ENCODE results near the gene PBXIP1. TPM values are rescaled to one million over a fixed set of nuclear protein-coding genes. Genes with fewer than 3 reads are reported as not detected.

The PBXIP1 gene
- total and polyA plus RNA-seq, 2 of the 13 experiments (the other 11 are each of a cell fraction or from before 2014, with no cell fraction given) = 16.3 to 31.9 TPM

DNA sequence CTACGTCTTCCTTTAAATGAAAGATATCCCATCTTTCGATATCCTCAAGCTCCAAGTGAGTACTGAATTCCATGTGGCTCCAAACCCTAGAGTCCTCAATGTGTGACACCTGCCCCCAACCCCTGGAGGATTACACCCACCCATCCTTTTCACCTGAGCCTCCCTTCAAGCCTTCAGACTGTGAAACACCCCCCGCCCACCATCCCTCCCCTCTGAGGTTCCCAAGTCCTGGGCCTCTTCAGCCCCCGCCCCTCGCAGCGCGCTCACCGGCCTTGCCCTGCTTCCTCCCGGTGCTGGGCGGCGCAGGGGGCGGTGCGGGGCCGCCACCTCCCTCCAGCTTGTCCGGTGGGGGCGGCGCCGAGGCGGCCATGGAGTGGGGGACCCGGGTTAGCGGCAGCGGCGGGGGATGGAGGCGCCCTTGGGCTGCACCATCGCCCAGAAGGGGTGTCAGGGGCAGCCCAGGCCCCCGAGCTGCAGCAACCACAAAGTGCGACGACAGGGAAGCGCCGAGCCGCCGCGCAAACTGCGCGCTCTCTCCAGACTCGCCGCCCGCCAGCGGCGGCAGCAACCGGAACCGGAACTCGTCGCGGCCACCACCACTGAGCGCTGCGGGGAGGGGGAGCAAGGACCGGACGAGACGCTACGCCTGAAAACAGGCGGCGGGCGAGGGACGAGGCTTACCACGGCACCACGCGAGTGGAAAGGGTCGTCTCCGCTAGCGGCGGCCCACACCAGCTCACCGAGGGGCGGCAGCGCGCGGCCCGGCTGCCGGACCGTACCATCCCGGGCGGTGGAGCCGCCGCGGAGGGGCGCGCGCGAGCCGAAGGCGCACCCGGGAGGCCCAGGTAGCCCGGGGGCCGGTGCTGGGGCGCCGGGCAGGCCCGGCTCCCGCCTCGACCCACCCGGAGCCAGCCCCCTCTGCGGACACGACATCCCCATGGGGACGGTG, 5.6 kb upstream of the PBXIP1 start, which contains the start of gene PYGO2 (continued):
- no peak; the same call in 1 of the 2 replicates for TF ChIP-seq ZNF629 (CRISPR knock-in tag; conservative IDR thresholded peaks at IDR 0.05)
- TF ChIP-seq SP5 (CRISPR knock-in tag; IDR thresholded peaks at IDR 0.05; ENCODE audit: borderline replicate concordance, low read depth) = peak; percentile 93
- peak; percentile 60; the same call in 1 of the 2 replicates for TF ChIP-seq SNAPC2 (CRISPR knock-in tag; IDR thresholded peaks at IDR 0.05)
- no peak for TF ChIP-seq IKZF1 (IDR thresholded peaks at IDR 0.05)
- TF ChIP-seq, protein P1, sequence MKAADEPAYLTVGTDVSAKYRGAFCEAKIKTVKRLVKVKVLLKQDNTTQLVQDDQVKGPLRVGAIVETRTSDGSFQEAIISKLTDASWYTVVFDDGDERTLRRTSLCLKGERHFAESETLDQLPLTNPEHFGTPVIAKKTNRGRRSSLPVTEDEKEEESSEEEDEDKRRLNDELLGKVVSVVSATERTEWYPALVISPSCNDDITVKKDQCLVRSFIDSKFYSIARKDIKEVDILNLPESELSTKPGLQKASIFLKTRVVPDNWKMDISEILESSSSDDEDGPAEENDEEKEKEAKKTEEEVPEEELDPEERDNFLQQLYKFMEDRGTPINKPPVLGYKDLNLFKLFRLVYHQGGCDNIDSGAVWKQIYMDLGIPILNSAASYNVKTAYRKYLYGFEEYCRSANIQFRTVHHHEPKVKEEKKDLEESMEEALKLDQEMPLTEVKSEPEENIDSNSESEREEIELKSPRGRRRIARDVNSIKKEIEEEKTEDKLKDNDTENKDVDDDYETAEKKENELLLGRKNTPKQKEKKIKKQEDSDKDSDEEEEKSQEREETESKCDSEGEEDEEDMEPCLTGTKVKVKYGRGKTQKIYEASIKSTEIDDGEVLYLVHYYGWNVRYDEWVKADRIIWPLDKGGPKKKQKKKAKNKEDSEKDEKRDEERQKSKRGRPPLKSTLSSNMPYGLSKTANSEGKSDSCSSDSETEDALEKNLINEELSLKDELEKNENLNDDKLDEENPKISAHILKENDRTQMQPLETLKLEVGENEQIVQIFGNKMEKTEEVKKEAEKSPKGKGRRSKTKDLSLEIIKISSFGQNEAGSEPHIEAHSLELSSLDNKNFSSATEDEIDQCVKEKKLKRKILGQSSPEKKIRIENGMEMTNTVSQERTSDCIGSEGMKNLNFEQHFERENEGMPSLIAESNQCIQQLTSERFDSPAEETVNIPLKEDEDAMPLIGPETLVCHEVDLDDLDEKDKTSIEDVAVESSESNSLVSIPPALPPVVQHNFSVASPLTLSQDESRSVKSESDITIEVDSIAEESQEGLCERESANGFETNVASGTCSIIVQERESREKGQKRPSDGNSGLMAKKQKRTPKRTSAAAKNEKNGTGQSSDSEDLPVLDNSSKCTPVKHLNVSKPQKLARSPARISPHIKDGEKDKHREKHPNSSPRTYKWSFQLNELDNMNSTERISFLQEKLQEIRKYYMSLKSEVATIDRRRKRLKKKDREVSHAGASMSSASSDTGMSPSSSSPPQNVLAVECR (CRISPR knock-in tag; IDR thresholded peaks at IDR 0.05; ENCODE audit: borderline replicate concordance) = peak; percentile 88
- 0 out of 2 replicates have a peak, but pooled peaks have one; percentile 85 for TF ChIP-seq REL (CRISPR knock-in tag; conservative IDR thresholded peaks at IDR 0.05)
- peak; percentile 69 for TF ChIP-seq ZBTB20 (CRISPR knock-in tag; IDR thresholded peaks at IDR 0.05; ENCODE audit: borderline replicate concordance, low read depth)
- no peak for TF ChIP-seq ZNF7 (CRISPR knock-in tag; IDR thresholded peaks at IDR 0.05)
- TF ChIP-seq, protein P2, sequence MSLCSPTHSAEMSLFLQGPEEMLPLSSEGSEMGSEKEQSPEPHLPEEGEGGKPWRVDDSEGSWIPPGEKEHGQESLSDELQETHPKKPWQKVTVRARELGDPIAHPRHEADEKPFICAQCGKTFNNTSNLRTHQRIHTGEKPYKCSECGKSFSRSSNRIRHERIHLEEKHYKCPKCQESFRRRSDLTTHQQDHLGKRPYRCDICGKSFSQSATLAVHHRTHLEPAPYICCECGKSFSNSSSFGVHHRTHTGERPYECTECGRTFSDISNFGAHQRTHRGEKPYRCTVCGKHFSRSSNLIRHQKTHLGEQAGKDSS (CRISPR knock-in tag; IDR thresholded peaks at IDR 0.05; ENCODE audit: borderline replicate concordance, low read depth) = no peak; the same call in 1 of the 2 replicates
- TF ChIP-seq ZNF660 (CRISPR knock-in tag; IDR thresholded peaks at IDR 0.05; ENCODE audit: borderline replicate concordance, low read depth) = no peak
- TF ChIP-seq ATF1 (CRISPR knock-in tag; IDR thresholded peaks at IDR 0.05) = no peak
- TF ChIP-seq MYNN (CRISPR knock-in tag; IDR thresholded peaks at IDR 0.05; ENCODE audit: low read depth) = 0 out of 2 replicates have a peak, but pooled peaks have one; percentile 39
- peak; percentile 83; the same call in 1 of the 2 replicates for TF ChIP-seq SMAD1 (CRISPR knock-in tag; IDR thresholded peaks at IDR 0.05; ENCODE audit: borderline replicate concordance, low read depth)
- TF ChIP-seq, protein P3, sequence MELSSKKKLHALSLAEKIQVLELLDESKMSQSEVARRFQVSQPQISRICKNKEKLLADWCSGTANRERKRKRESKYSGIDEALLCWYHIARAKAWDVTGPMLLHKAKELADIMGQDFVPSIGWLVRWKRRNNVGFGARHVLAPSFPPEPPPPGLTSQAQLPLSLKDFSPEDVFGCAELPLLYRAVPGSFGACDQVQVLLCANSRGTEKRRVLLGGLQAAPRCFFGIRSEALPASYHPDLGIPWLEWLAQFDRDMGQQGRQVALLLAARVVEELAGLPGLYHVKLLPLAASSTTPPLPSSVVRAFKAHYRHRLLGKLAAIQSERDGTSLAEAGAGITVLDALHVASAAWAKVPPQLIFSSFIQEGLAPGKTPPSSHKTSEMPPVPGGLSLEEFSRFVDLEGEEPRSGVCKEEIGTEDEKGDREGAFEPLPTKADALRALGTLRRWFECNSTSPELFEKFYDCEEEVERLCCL (CRISPR knock-in tag; IDR thresholded peaks at IDR 0.05; ENCODE audit: borderline replicate concordance) = no peak
- TF ChIP-seq, protein P4, sequence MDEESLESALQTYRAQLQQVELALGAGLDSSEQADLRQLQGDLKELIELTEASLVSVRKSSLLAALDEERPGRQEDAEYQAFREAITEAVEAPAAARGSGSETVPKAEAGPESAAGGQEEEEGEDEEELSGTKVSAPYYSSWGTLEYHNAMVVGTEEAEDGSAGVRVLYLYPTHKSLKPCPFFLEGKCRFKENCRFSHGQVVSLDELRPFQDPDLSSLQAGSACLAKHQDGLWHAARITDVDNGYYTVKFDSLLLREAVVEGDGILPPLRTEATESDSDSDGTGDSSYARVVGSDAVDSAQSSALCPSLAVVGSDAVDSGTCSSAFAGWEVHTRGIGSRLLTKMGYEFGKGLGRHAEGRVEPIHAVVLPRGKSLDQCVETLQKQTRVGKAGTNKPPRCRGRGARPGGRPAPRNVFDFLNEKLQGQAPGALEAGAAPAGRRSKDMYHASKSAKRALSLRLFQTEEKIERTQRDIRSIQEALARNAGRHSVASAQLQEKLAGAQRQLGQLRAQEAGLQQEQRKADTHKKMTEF (CRISPR knock-in tag; IDR thresholded peaks at IDR 0.05) = peak; percentile 88
- no peak for TF ChIP-seq ZNF292 (CRISPR knock-in tag; IDR thresholded peaks at IDR 0.05; ENCODE audit: borderline replicate concordance, low read depth)
- TF ChIP-seq, protein P5, sequence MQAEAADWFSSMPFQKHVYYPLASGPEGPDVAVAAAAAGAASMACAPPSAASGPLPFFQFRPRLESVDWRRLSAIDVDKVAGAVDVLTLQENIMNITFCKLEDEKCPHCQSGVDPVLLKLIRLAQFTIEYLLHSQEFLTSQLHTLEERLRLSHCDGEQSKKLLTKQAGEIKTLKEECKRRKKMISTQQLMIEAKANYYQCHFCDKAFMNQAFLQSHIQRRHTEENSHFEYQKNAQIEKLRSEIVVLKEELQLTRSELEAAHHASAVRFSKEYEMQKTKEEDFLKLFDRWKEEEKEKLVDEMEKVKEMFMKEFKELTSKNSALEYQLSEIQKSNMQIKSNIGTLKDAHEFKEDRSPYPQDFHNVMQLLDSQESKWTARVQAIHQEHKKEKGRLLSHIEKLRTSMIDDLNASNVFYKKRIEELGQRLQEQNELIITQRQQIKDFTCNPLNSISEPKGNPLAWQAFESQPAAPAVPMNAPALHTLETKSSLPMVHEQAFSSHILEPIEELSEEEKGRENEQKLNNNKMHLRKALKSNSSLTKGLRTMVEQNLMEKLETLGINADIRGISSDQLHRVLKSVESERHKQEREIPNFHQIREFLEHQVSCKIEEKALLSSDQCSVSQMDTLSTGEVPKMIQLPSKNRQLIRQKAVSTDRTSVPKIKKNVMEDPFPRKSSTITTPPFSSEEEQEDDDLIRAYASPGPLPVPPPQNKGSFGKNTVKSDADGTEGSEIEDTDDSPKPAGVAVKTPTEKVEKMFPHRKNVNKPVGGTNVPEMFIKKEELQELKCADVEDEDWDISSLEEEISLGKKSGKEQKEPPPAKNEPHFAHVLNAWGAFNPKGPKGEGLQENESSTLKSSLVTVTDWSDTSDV (CRISPR knock-in tag; IDR thresholded peaks at IDR 0.05) = no peak
